ENCODE results near the gene HDAC2. TPM values are rescaled to one million over a fixed set of nuclear protein-coding genes. Genes with fewer than 3 reads are reported as not detected.

HDAC2 gene
- total RNA-seq, 4 donors from 2014 or later, result 44.1 to 70.9 (median 50.2) TPM

GRCh38 chr6:113930183-113930582 is 40.8 kb downstream of the HDAC2 start:
- no peak overlapping the region for H3K27ac ChIP-seq

GRCh38 chr6:113927001-113927400 is 43.9 kb downstream of the HDAC2 start:
- no peak overlapping the region for H3K27ac ChIP-seq
- H3K4me3 ChIP-seq (replicated peaks in 1 of 3), result no peak overlapping the region
- TF ChIP-seq POLR2A (IDR thresholded peaks at IDR 0.05) (no peak), CTCF (IDR thresholded peaks at IDR 0.05) (no peak)
- no peaks in the 10 kb centered on the region for H3K36me3 ChIP-seq
- no peak for DNase-seq
- no peaks in the 10 kb centered on the region for H3K9me3 ChIP-seq
- intact Hi-C loops (cut with DNase I), result no loop called here
- H3K27me3 ChIP-seq, result no peaks in the 10 kb centered on the region
- 36 to 45% methylated on average over 2 of the region's 2 CpGs for WGBS, 2 donors
- no peaks in the 10 kb centered on the region for H3K4me1 ChIP-seq

More at GRCh38 chr6:113930183-113930582, 40.8 kb downstream of the HDAC2 start:
- H3K4me3 ChIP-seq (replicated peaks in 1 of 3), result no peak overlapping the region
- H3K27me3 ChIP-seq, result no peaks in the 10 kb centered on the region
- intact Hi-C loops (cut with DNase I), result no loop called here
- TF ChIP-seq POLR2A (IDR thresholded peaks at IDR 0.05) (no peak), CTCF (IDR thresholded peaks at IDR 0.05) (no peak)
- no peaks in the 10 kb centered on the region for H3K36me3 ChIP-seq
- DNase-seq, result no peak
- H3K4me1 ChIP-seq, result no peaks in the 10 kb centered on the region
- no peaks in the 10 kb centered on the region for H3K9me3 ChIP-seq

GRCh38 chr6:113925378-113925777 is 45.6 kb downstream of the HDAC2 start:
- Histone ChIP-seq H3K27ac (no peak overlapping the region), H3K36me3 (no peaks in the 10 kb centered on the region), H3K4me1 (peaks cover 0 to 5% of the 10 kb centered on the region in 2 donors), H3K4me3 (replicated peaks in 1 of 3) (no peak overlapping the region), H3K9me3 (no peaks in the 10 kb centered on the region), H3K27me3 (no peaks in the 10 kb centered on the region)
- intact Hi-C loops (cut with DNase I), result no loop called here
- TF ChIP-seq POLR2A (IDR thresholded peaks at IDR 0.05) (no peak), CTCF (IDR thresholded peaks at IDR 0.05) (no peak)
- WGBS, 2 donors, result 49 to 65% methylated on average over 2 of the region's 2 CpGs
- DNase-seq, result no peak

GRCh38 chr6:113924312-113924723 is 46.6 kb downstream of the HDAC2 start:
- H3K36me3 ChIP-seq, result no peaks in the 10 kb centered on the region
- H3K27me3 ChIP-seq, result no peaks in the 10 kb centered on the region
- peak overlapping the region in 1 of 3 donors; percentile 10 for H3K27ac ChIP-seq
- TF ChIP-seq CTCF (IDR thresholded peaks at IDR 0.05) (no peak), POLR2A (IDR thresholded peaks at IDR 0.05) (no peak)
- H3K4me1 ChIP-seq, result peaks cover 0 to 5% of the 10 kb centered on the region in 2 donors
- no peak for DNase-seq
- intact Hi-C loops (cut with DNase I), result no loop called here
- H3K9me3 ChIP-seq, result no peaks in the 10 kb centered on the region
- H3K4me3 ChIP-seq (replicated peaks in 1 of 3), result no peak overlapping the region

- Histone ChIP-seq H3K4me3 (replicated peaks in 1 of 3) (no peak overlapping the region), H3K36me3 (no peaks in the 10 kb centered on the region), H3K4me1 (peaks cover 0 to 5% of the 10 kb centered on the region in 2 donors), H3K9me3 (no peaks in the 10 kb centered on the region), H3K27ac (peak overlapping the region in 2 of 3 donors; percentile 4 to 38), H3K27me3 (no peaks in the 10 kb centered on the region)
- DNase-seq, result no peak
- no peak for TF ChIP-seq CTCF (IDR thresholded peaks at IDR 0.05)
- no peak for TF ChIP-seq POLR2A (IDR thresholded peaks at IDR 0.05)
- intact Hi-C loops (cut with DNase I), result no loop called here
Observed at GRCh38 chr6:113923526-113923925, 47.4 kb downstream of the HDAC2 start.

All from thyroid gland (tissue), 4 donors.